Lower leg skin (tissue), 3 donors: ENCODE data around the gene LRRIQ1.

ENCODE experiments used
- CTCF ChIP-seq, 3 donors: fragments of 450-650 bp; IDR thresholded peaks; one replicate each; pipeline ENCODE4 v1.5.1; 2016; ENCODE audit warnings: antibody characterized with exemption in 3 of 3, mild to moderate bottlenecking in 3 of 3, moderate library complexity in 2 of 3
- POLR2A ChIP-seq, 2 donors: fragments of 450-650 bp; IDR thresholded peaks; one replicate each; pipeline ENCODE4 v1.6.1; 2016 to 2017; ENCODE audit warnings: antibody characterized with exemption in 2 of 2, mild to moderate bottlenecking in 1 of 2, moderate library complexity in 1 of 2

- no peak for TF ChIP-seq CTCF (IDR thresholded peaks at IDR 0.05)
- TF ChIP-seq POLR2A (IDR thresholded peaks at IDR 0.05), result no peak
These were observed 238.1 kb downstream of the LRRIQ1 start for GRCh38 chr12:85274315-85274651.
